GM19328 (cell line): ENCODE results near the gene DYSF.

Experiments
- ATAC-seq: cut with Tn5 transposase; IDR thresholded peaks from one replicate; pipeline ENCODE4 v1.9.1; 2021; ENCODE audit warnings: mild to moderate bottlenecking, moderate library complexity; ENCODE audit not compliant: unreplicated experiment

DYSF gene

DNA sequence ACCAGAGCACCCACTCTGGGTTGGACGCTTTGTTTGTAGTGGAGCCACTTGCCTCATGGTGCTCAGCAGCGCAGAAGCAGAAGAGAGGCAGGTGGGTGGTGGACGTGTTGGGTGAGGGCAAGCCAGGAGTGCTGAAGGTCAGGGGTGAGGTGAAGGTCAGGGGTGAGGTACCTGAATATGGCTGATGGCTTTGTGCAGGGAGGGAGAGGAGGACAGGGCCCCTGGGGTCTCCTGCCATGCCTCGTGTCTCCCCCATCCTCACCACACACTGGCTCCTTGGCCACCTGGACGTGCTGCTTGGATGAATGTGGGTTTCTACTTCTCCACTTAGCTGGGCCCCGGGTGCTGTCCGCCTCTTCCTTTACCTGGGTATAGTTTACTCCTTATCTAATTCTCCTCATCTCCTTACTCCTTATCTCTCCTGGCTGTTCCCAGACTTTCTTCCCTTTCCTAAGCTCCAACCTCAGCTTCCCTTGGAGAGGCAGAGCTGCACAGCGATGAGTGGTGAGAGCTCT is 68.1 kb downstream of the DYSF start:
- ATAC-seq = no peak

DNA sequence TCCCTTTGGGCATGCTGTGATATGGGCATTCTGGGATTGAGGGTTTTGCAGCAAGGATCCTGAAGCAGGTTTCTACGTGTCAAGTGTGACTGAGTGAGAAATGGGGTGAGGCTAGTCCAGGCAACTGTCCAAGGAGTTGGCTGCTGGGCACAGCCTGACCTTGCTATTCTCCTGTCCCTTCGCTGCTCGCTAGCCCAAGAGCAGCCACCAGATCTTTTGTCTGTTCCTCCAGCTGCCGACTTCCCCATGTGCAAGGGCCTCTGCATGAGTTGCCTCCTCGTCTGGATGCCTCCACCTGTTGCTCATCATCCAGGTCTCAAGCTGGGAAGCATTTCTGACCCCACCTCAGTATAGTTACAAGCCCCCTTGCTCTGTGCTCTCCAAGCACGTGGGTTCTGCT is 71.1 kb downstream of the DYSF start:
- ATAC-seq = no peak

- no peak for ATAC-seq
Measured at GRCh38 chr2:71526141-71526540, 72.8 kb downstream of the DYSF start.

DNA sequence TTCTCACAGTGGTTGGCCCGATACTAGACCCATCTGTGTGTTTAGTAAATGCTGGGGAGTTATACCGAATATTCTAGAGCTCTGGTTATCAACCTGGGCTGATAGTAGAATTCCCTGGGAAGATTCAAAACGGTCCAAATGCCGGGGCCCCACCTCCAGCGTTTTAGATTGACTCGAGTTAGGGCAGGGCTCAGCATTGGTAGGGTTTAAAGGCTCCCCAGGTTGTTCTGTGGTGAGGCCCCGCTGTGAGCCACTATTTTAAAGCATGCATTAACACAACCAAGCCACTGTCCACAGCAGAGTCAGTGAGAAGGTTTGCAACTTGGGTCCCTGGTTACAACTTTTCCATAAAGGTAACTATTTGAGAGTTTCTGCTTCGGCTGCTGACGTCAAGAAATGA is 73.6 kb downstream of the DYSF start:
- ATAC-seq = no peak

DNA sequence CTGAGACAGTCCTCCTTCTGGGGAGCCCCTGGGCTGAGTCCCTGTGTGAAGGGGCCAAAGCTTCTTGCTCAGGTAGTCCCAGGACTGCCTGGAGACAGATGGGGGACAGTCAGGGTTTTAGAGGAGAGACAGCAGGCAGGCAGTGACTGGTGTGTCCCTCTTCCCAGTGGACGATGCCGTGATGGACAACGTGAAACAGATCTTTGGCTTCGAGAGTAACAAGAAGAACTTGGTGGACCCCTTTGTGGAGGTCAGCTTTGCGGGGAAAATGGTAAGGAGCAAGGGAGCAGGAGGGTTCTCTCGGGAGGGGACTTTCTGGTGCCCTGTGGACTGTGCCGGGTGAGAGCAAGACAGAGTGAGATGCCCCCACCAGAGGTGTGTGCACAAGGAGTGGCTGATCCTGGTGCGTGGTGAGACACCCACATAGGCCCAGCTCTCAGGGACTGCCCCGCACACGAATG is 74.8 kb downstream of the DYSF start:
- no peak for ATAC-seq

DNA sequence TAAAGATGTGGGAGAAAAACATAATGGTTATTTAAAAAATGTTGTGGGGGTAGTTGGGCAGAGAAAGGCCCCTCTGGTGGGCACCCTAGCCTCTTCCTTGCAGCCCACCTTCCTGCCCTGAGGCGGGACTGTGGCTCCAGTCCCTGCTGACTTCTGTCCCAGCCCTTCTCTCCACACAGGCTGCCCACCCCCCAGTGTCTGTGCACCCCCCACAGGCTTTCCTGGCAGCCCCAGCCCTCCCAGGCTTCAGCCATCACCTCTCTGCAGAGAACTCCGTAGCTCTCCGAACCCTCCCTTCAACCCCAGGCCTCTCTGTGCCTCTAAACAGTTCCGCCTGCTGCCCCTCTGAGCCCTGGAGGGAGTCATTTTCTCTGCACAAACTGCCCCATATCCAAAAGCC is 75.4 kb downstream of the DYSF start:
- ATAC-seq = no peak

DNA sequence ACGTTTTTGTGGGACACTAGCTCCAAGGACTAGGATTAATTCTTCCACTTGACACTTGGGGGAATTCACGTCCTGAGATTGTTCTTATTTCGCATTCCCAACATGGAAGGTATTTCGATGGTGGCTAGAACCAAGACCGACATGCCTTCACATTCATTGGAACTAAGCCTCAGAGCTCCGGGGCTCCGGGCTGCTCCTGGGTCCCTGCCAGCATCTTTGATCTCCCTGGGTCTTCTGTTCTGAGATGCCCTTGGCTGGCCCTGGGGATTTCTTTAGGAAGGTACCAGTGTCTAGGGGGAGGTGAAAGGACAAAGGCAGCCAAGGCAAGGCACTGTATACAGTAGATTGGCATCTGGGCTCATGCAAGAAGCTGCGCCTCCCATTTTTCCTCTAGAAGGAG is 76.8 kb downstream of the DYSF start:
- no peak for ATAC-seq

- ATAC-seq = no peak
Measured at GRCh38 chr2:71530641-71531332, 77.4 kb downstream of the DYSF start.

GRCh38 chr2:71531522-71532047 is 78.2 kb downstream of the DYSF start:
- ATAC-seq = no peak

- ATAC-seq = no peak
Measured at GRCh38 chr2:71532327-71532726, 79.0 kb downstream of the DYSF start.

GRCh38 chr2:71534201-71534600 is 80.8 kb downstream of the DYSF start:
- no peak for ATAC-seq

- ATAC-seq = no peak
Measured at GRCh38 chr2:71534826-71535225, 81.5 kb downstream of the DYSF start.

DNA sequence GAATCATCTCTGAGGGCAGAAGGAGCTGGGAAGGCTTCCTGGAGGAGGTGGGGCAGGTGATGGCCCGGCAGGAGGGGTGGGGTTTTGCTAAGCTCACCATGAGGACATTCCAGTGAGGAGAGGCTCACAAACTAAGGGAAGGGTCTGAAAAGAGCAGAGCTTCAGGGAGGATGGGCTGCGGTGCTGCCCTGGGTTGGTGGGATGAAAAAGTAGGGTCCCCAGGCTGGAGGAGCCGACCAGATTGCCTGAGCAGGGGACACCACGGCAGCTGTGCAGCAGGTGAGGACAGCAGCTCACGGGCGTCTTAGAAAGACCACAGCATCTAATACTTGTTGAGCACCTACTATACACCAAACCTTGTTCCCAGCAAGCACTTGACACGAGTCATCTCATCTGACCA is 82.2 kb downstream of the DYSF start:
- ATAC-seq = no peak

DNA sequence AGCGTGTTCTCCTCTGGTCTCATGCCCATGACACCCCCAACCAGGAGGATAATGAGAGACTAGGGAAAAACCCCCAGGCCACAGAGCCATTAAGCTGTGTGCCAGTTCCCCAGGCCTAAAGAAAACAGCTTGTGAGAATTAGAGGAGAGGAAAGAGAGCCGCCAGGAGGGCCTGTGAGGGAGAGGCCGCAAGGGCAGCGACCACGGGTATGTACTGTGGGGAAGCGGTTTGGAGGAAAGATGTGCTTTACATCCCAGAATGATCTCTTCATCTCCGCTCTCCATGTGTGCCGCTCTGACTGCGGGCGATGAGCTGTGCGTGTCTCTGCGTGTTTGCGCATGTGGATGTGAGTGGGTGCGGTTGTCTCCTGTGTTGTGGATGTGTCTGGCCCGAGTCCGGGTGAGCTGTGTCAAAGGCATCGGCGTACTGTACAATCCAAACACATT is 82.9 kb downstream of the DYSF start:
- no peak for ATAC-seq

DNA sequence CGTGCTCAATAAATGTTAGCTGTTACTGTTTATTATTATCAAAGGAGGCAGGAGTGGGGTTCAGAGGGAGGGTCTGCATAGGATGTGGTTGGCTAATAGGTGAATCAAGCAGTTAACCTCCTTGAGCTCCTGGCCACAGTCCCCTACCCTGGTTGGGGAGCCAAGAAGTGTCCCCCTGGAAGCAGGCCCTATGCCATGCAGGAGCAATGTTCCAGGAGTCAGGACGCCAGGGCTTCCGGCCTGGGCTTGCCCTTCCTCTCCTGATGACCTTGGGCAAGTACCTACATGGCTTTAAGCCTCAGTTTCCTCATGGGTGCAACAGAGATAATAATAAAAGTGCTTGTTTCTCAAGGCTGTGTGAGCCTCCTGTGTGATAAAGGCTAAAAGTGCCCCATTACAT is 84.9 kb downstream of the DYSF start:
- ATAC-seq = no peak

DNA sequence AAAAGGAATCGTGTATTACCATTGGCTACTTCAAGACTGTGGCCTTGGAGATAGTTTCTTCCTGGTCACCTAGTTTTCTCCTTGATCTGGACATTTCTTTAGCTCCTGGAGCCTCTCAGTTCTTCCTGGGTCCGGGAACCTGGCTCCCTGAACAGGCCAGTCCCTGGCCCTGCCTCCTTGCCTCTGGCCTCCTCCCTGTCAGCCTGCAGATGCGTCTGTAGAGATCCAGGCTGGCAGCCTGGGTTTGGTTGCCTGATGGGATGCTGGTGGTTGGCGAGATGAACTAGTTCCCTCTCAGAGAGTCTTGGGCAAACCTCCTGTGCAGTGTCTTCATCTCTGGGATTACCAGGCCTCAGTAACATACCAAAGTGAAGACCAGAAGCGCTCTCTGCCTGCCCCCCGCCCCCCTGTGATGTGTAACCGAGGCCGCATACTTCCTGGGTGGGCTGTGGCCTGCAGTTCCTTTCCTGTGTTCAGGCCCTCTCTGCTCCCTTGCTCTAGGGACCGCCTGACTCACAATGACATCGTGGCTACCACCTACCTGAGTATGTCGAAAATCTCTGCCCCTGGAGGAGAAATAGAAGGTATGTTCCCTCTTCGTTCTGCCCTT is 85.4 kb downstream of the DYSF start:
- ATAC-seq = no peak

DNA sequence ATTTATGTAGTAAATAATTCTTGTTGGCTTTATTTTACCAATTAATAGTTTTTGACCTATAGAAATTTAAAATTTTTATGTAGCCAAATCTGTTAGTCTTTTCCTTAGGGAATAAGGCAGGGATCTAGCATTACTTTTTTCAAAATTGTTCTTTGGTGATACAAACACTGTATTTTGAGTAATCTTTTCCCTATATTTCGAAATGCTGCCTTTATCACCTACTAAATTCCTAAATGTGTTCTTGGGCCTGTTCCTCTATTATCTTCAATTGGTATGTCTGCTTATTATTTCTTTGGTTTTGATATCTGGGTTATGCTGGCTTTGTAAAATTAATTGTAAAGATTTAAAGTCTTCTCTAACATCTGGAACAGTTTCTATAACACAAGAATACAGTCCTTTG is 87.5 kb downstream of the DYSF start:
- no peak for ATAC-seq

DNA sequence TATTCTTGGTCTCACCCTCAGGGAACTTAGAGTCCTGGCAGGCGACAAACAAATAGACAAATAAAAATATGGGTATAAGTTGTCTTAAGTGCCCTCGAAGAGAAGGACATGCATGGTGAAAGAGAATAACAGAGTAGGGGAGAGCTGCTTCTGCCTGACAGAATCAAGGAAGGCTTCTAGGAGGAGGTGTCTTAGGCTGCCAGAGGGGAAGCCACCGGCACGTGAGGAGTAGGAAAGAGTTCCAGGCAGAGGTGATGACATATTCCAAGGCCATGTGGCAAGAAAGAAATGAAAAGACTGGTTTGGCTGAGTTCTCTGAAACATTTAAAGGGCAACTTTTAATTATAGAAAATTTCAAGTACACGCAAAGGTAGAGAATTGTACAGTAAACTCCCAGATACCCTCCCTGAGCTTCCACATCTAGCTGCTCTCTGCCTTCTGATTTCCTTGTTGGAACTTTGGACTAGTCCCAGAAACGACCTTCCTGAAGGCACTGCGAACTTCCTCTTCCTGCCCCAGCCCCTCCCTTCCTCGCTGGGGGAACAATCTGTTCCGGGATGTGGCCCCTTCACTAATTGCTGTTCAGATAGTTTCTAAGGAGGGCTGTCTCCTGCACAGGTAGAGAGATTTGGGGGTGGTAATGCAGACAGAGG is 91.7 kb downstream of the DYSF start:
- no peak for ATAC-seq

GRCh38 chr2:71545572-71546274 is 92.4 kb downstream of the DYSF start:
- no peak for ATAC-seq

DNA sequence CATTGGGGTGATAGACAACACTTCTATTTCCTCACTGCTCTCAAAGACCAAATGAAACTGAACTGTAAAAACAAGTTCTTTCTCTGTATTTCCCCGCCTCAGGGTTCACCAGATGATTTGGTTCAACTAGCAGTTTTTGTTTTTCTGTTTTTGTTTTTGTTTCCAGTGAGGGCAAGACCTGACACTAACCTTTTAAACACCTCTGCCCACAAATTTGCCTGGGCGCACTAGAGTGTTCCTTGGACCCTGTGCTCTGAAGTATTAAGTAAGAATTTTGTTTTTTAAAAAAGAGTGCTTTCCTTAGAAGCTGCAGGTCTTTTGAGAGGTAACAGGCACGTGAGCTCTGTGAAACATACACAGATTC is 92.9 kb downstream of the DYSF start:
- ATAC-seq = no peak

DNA sequence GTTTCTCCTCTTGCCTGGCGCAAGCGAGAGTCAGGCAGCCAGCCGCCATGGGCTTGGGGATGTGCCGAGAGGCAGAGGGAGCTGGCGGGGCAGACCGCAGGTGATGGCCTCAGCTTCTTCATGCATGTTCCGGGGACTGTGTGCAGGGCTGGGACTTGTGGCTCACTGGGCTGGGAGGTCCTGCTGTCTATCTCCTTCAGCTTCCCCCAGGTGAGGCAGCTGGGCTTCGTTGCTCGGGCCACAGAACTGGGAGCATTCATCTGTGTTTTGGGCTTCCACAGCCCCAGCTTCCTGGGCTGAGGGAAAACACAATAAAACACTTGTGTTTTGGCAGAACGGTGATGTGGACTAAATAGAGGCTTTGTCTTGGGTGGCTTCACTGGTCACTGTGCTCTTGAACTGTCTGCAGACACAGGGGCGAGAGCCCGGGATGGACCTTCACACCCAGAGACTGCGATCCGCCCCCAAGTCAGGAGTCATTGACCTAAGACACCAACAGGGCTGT is 93.5 kb downstream of the DYSF start:
- no peak for ATAC-seq
